ENCODE measurements around the gene RHOF.

DNA sequence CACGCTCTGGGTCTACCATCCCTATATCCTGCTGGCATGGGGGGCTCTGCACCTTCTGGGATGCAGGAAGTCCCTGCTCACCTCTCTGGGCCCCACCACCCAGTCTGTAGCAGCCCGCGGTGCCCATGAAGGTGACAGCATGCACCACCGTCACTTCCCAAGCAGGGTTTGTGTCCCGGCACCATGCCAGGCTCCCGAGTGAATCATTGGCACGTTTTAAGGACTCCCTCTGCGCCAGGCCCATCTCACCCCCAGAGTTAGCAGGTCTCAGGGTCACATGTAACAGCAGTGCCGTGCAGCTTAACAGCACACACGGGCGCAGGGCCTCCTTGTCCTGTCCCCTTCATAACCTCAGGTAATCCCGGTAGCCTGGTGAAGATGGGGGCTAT, 30.2 kb upstream of the RHOF start:
- TF ChIP-seq CTCF (IDR thresholded peaks at IDR 0.05), result no peak
- no peak for TF ChIP-seq EZH2 (IDR thresholded peaks at IDR 0.05; ENCODE audit: borderline replicate concordance, insufficient read depth, low read depth, low read length, poor library complexity, severe bottlenecking)
